Mesendoderm (in vitro differentiated cells): ENCODE measurements around the gene PRDX1.
"Not testable (repeated sequence)": the region's sequence is repeated elsewhere in the genome, so short reads cannot be mapped to it uniquely, and the experiment has no call there.

Experiments
- DNase-seq: peaks from one replicate; pipeline ENCODE4 v3.0.0; 2013
- H2AK5ac ChIP-seq: 2 replicates; pipeline ENCODE4 v1.6.1; 2013; ENCODE audit warnings: low read length, inconsistent platforms
- H2BK120ac ChIP-seq: 2 replicates; pipeline ENCODE4 v1.6.1; 2013; ENCODE audit warnings: low read depth, mild to moderate bottlenecking, low read length, moderate library complexity, mixed read lengths
- H2BK15ac ChIP-seq: replicated peaks from 2 replicates; pipeline ENCODE4 v1.6.1; 2013; ENCODE audit warnings: low read depth, mild to moderate bottlenecking, moderate library complexity
- H2BK5ac ChIP-seq: 2 replicates; pipeline ENCODE4 v1.6.1; 2013; ENCODE audit warnings: low read length, inconsistent platforms
- H3K18ac ChIP-seq: 2 replicates; pipeline ENCODE4 v1.6.1; 2013; ENCODE audit warnings: mild to moderate bottlenecking, low read length, mixed read lengths
- H3K23ac ChIP-seq: one replicate; pipeline ENCODE4 v1.6.1; 2013; ENCODE audit warnings: low read length
- H3K27ac ChIP-seq: 2 replicates; pipeline ENCODE4 v1.5.1; 2013; ENCODE audit warnings: low read depth, mild to moderate bottlenecking, inconsistent platforms, low read length, moderate library complexity
- H3K27me3 ChIP-seq: 2 replicates; pipeline ENCODE4 v1.6.1; 2013; ENCODE audit warnings: low read length, control low read depth, mild to moderate bottlenecking, inconsistent platforms; ENCODE audit not compliant: insufficient read depth, poor library complexity
- H3K36me3 ChIP-seq: 2 replicates; pipeline ENCODE4 v1.6.1; 2013; ENCODE audit warnings: low read length, inconsistent platforms; ENCODE audit not compliant: control insufficient read depth, insufficient read depth
- H3K4ac ChIP-seq: one replicate; pipeline ENCODE4 v1.6.1; 2013; ENCODE audit warnings: low read depth, mild to moderate bottlenecking, low read length, moderate library complexity
- H3K4me1 ChIP-seq: 2 replicates; pipeline ENCODE4 v1.6.1; 2013; ENCODE audit warnings: low read depth, low read length, inconsistent platforms; ENCODE audit not compliant: control insufficient read depth
- H3K4me2 ChIP-seq: 2 replicates; pipeline ENCODE4 v1.6.1; 2013; ENCODE audit warnings: low read length
- H3K4me3 ChIP-seq: 2 replicates; pipeline ENCODE4 v1.5.1; 2013; ENCODE audit warnings: mild to moderate bottlenecking, low read length
- H3K56ac ChIP-seq: one replicate; pipeline ENCODE4 v1.6.1; 2013; ENCODE audit warnings: low read length
- H3K79me1 ChIP-seq: 2 replicates; pipeline ENCODE4 v1.6.1; 2013; ENCODE audit warnings: low read length, inconsistent platforms
- H3K79me2 ChIP-seq: 2 replicates; pipeline ENCODE4 v1.6.1; 2013; ENCODE audit warnings: mild to moderate bottlenecking, low read length; ENCODE audit not compliant: control insufficient read depth, insufficient read depth
- H3K9ac ChIP-seq: 2 replicates; pipeline ENCODE4 v1.6.1; 2013; ENCODE audit warnings: low read length, inconsistent platforms
- H4K5ac ChIP-seq: one replicate; pipeline ENCODE4 v1.6.1; 2013; ENCODE audit warnings: low read length
- H4K8ac ChIP-seq: one replicate; pipeline ENCODE4 v1.6.1; 2013; ENCODE audit warnings: low read depth, mild to moderate bottlenecking, control low read depth, low read length, moderate library complexity
- WGBS: extraction: QIAGEN DNeasy Blood & Tissue Kit; methylation state at CpG from one replicate; pipeline ENCODE4 v1.1.7; 2013; ENCODE audit warnings: low lambda C conversion rate, missing lambda C conversion rate; ENCODE audit not compliant: insufficient coverage; ENCODE audit errors: extremely low coverage; 5-methylcytosine and 5-hydroxymethylcytosine counted together

PRDX1 gene

GRCh38 chr1:45477646-45478045, 44.0 kb downstream of the PRDX1 start:
- H3K79me1 ChIP-seq = no peaks in the 10 kb centered on the region
- no peak overlapping the region for H3K23ac ChIP-seq
- H3K27me3 ChIP-seq = no peaks in the 10 kb centered on the region
- no peak overlapping the region for H3K4ac ChIP-seq
- H3K79me2 ChIP-seq = no peaks in the 10 kb centered on the region
- no peak overlapping the region for H3K18ac ChIP-seq
- no peak overlapping the region for H3K4me2 ChIP-seq
- no peak overlapping the region for H2AK5ac ChIP-seq
- no peak for DNase-seq
- H3K56ac ChIP-seq = no peak overlapping the region
- no peak overlapping the region for H2BK15ac ChIP-seq
- H2BK120ac ChIP-seq = no peak overlapping the region
- H3K4me1 ChIP-seq = no peaks in the 10 kb centered on the region
- H4K5ac ChIP-seq = no peak overlapping the region
- H3K27ac ChIP-seq = no peak overlapping the region
- no CpG with 5 or more reads among the region's 3 CpGs for WGBS
- H4K8ac ChIP-seq = no peak overlapping the region
- H3K36me3 ChIP-seq = no peaks in the 10 kb centered on the region
- no peak overlapping the region for H2BK5ac ChIP-seq
- no peak overlapping the region for H3K4me3 ChIP-seq
- no peak overlapping the region for H3K9ac ChIP-seq

- H3K4me1 ChIP-seq, H3K4me2 ChIP-seq, H2BK15ac ChIP-seq, H3K18ac ChIP-seq, H3K79me2 ChIP-seq, H2BK5ac ChIP-seq, H3K4ac ChIP-seq, H3K36me3 ChIP-seq, H3K23ac ChIP-seq, H3K4me3 ChIP-seq, H4K8ac ChIP-seq, H2BK120ac ChIP-seq, H3K27ac ChIP-seq, H3K56ac ChIP-seq, H3K9ac ChIP-seq, H3K27me3 ChIP-seq, H2AK5ac ChIP-seq, H3K79me1 ChIP-seq, H4K5ac ChIP-seq, DNase-seq: not testable (repeated sequence)
- no CpG with 5 or more reads among the region's 6 CpGs for WGBS
Observed at GRCh38 chr1:45474194-45474593, 47.5 kb downstream of the PRDX1 start.

- no CpG with 5 or more reads among the region's 2 CpGs for WGBS
- Histone ChIP-seq H3K79me2 (no peaks in the 10 kb centered on the region), H4K8ac (no peak overlapping the region), H3K36me3 (no peaks in the 10 kb centered on the region), H3K23ac (no peak overlapping the region), H3K9ac (no peak overlapping the region), H3K27ac (no peak overlapping the region), H2BK5ac (no peak overlapping the region), H3K4me1 (no peaks in the 10 kb centered on the region), H3K56ac (no peak overlapping the region), H3K4ac (no peak overlapping the region), H3K27me3 (no peaks in the 10 kb centered on the region), H3K4me2 (no peak overlapping the region), H3K18ac (no peak overlapping the region), H2BK120ac (no peak overlapping the region), H4K5ac (no peak overlapping the region), H2BK15ac (no peak overlapping the region), H2AK5ac (no peak overlapping the region), H3K4me3 (no peak overlapping the region), H3K79me1 (no peaks in the 10 kb centered on the region)
- DNase-seq = no peak
Observed at GRCh38 chr1:45473302-45473701, 48.4 kb downstream of the PRDX1 start.

GRCh38 chr1:45470306-45470798, 51.3 kb downstream of the PRDX1 start:
- H2AK5ac ChIP-seq = no peak overlapping the region
- H3K23ac ChIP-seq = no peak overlapping the region
- H3K27ac ChIP-seq = no peak overlapping the region
- no peaks in the 10 kb centered on the region for H3K36me3 ChIP-seq
- no peak overlapping the region for H3K4me3 ChIP-seq
- no peak overlapping the region for H2BK5ac ChIP-seq
- H3K4me2 ChIP-seq = no peak overlapping the region
- DNase-seq = no peak
- no peak overlapping the region for H4K8ac ChIP-seq
- H3K79me1 ChIP-seq = no peaks in the 10 kb centered on the region
- no peak overlapping the region for H3K9ac ChIP-seq
- no peaks in the 10 kb centered on the region for H3K79me2 ChIP-seq
- H3K56ac ChIP-seq = no peak overlapping the region
- H3K27me3 ChIP-seq = no peaks in the 10 kb centered on the region
- no peak overlapping the region for H2BK120ac ChIP-seq
- H3K4me1 ChIP-seq = no peaks in the 10 kb centered on the region
- H2BK15ac ChIP-seq = no peak overlapping the region
- no peak overlapping the region for H4K5ac ChIP-seq
- no peak overlapping the region for H3K4ac ChIP-seq
- WGBS = no CpG with 5 or more reads among the region's 2 CpGs
- no peak overlapping the region for H3K18ac ChIP-seq

- WGBS = no CpG with 5 or more reads among the region's 9 CpGs
- not testable (repeated sequence) for H3K23ac ChIP-seq, H4K5ac ChIP-seq
Observed at GRCh38 chr1:45467353-45467752, 54.3 kb downstream of the PRDX1 start.

GRCh38 chr1:45465277-45465676, 56.4 kb downstream of the PRDX1 start:
- no peak overlapping the region for H3K4me2 ChIP-seq
- H3K36me3 ChIP-seq = no peaks in the 10 kb centered on the region

More at GRCh38 chr1:45467353-45467752, 54.3 kb downstream of the PRDX1 start:
- H3K79me2 ChIP-seq, DNase-seq, H3K4me3 ChIP-seq, H2BK5ac ChIP-seq, H3K27ac ChIP-seq, H3K79me1 ChIP-seq, H2BK15ac ChIP-seq, H3K56ac ChIP-seq, H3K18ac ChIP-seq, H2AK5ac ChIP-seq, H3K27me3 ChIP-seq, H3K4me2 ChIP-seq, H3K4me1 ChIP-seq, H3K36me3 ChIP-seq, H3K4ac ChIP-seq, H4K8ac ChIP-seq, H3K9ac ChIP-seq, H2BK120ac ChIP-seq: not testable (repeated sequence)

More at GRCh38 chr1:45465277-45465676, 56.4 kb downstream of the PRDX1 start:
- Histone ChIP-seq H3K79me2 (no peaks in the 10 kb centered on the region), H3K79me1 (no peaks in the 10 kb centered on the region), H2BK120ac (no peak overlapping the region), H3K4me1 (no peaks in the 10 kb centered on the region), H3K27ac (no peak overlapping the region), H3K23ac (no peak overlapping the region), H4K8ac (no peak overlapping the region), H2BK15ac (no peak overlapping the region), H4K5ac (no peak overlapping the region), H2AK5ac (no peak overlapping the region), H2BK5ac (no peak overlapping the region), H3K56ac (no peak overlapping the region), H3K4me3 (no peak overlapping the region), H3K4ac (no peak overlapping the region), H3K27me3 (no peaks in the 10 kb centered on the region), H3K18ac (no peak overlapping the region), H3K9ac (no peak overlapping the region)
- no peak for DNase-seq
